ENCODE results near the gene TCP11L1. TPM values are rescaled to one million over a fixed set of nuclear protein-coding genes. Genes with fewer than 3 reads are reported as not detected.

The TCP11L1 gene
- total RNA-seq, 4 donors from 2014 or later, result 39.6 to 66.0 (median 58.3) TPM

DNA sequence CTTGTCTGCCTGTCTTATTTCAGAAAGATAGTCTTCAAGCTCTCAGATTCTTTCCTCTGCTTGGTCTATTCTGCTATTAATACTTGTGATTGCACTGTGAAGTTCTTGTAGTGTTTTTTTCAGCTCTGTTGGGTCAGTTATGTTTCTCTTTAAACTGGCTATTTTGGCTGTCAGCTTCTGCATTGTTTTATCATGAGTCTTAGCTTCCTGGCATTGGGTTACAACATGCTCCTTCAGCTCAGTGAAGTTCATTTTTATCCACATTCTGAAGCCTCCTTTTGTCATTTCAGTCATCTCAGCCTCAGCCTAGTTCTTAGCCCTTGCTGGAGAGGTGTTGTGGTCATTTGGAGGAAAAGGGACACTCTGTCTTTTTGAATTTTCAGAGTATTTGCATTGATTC, 39.2 kb upstream of the TCP11L1 start:
- Histone ChIP-seq H3K36me3 (no peaks in the 10 kb centered on the region), H3K9me3 (no peaks in the 10 kb centered on the region), H3K27ac (replicated peaks in 1 of 4) (peak overlapping the region in 2 of 4 donors; percentile 30 to 37), H3K4me1 (peaks cover 0 to 11% (median 10%) of the 10 kb centered on the region in 4 donors), H3K27me3 (no peaks in the 10 kb centered on the region), H3K4me3 (no peak overlapping the region)
- DNase-seq (ENCODE audit: extremely low spot score), result no peak
- intact Hi-C loops (cut with DNase I), result no loop called here
- no peak for TF ChIP-seq POLR2A (IDR thresholded peaks at IDR 0.05; ENCODE audit: low read depth)
- peak in 1 of 2 donors; percentile 48 for TF ChIP-seq POLR2AphosphoS5 (IDR thresholded peaks at IDR 0.05)

DNA sequence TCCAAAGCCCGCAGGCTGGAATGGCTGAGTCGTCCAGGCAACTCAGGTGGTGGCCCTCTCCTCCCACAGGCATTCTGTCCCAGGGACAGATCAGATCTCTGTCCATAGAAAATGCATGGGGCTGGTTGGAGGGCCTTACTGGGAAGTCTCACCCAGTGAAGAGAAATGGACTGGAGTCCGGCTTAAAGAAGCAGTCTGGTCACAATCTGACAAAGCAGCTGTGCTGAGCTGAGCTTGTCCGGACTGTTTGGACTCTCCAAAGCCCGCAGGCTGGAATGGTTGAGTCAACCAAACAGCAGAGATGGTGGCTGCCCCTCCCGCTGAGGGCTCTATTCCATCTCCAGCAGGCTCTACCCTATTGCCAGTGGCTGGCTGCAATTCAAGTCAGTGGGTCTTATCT, 38.1 kb upstream of the TCP11L1 start:
- 100% methylated on average over 3 of the region's 6 CpGs for WGBS
- intact Hi-C loops (cut with DNase I), result no loop called here

DNA sequence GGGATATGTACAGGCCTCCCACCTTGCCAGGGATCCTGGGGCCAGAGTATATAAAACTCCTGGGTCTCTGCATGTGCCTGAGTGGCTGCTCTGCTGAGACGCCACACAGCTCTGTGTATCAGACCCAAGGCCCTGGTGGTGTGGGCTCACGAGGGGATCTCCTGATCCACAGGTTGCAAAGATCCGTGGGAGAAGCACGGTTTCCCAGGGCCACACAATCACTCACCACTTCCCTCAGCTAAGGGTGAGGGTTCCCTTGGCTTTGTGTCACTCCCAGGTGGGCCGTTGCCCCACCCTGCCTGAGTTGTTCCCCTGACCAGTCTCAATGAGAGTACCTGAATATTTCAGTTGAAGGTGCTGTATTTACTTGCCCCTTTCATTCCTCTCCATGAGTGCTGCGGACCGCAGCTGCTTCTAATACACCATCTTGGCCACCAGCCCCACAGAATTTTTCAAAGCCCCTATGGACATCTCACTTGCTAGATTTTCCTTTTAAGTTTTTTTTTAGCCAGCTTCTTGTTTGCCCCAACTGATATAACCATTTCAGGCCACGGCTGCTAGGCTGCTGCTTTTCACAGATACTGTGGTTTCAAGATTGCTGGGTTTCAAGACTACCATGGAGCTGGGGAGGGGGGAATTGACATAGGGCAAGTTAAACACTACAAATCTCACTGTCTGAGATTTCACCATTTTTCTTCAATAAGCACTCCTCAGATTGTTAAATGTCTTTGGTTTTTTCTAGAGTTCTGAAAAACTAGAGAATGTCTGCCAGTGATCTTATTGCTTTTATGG, 37.4 kb upstream of the TCP11L1 start:
- TF ChIP-seq POLR2A (IDR thresholded peaks at IDR 0.05; ENCODE audit: low read depth) (no peak), EP300 (IDR thresholded peaks at IDR 0.05) (no peak), POLR2AphosphoS5 (IDR thresholded peaks at IDR 0.05) (no peak)
- TF ChIP-seq, protein P1, sequence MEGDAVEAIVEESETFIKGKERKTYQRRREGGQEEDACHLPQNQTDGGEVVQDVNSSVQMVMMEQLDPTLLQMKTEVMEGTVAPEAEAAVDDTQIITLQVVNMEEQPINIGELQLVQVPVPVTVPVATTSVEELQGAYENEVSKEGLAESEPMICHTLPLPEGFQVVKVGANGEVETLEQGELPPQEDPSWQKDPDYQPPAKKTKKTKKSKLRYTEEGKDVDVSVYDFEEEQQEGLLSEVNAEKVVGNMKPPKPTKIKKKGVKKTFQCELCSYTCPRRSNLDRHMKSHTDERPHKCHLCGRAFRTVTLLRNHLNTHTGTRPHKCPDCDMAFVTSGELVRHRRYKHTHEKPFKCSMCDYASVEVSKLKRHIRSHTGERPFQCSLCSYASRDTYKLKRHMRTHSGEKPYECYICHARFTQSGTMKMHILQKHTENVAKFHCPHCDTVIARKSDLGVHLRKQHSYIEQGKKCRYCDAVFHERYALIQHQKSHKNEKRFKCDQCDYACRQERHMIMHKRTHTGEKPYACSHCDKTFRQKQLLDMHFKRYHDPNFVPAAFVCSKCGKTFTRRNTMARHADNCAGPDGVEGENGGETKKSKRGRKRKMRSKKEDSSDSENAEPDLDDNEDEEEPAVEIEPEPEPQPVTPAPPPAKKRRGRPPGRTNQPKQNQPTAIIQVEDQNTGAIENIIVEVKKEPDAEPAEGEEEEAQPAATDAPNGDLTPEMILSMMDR (IDR thresholded peaks at IDR 0.05), result no peak
- Histone ChIP-seq H3K4me3 (no peak overlapping the region), H3K27ac (replicated peaks in 1 of 4) (no peak overlapping the region), H3K27me3 (no peaks in the 10 kb centered on the region), H3K36me3 (no peaks in the 10 kb centered on the region), H3K9me3 (no peaks in the 10 kb centered on the region), H3K4me1 (peaks cover 0 to 11% (median 10%) of the 10 kb centered on the region in 4 donors)
- 89% methylated on average over 5 of the region's 8 CpGs for WGBS
- no peak for DNase-seq (ENCODE audit: extremely low spot score)
- intact Hi-C loops (cut with DNase I), result no loop called here

More for the DNA sequence above, 38.1 kb upstream of the TCP11L1 start:
- no peak for DNase-seq (ENCODE audit: extremely low spot score)
- Histone ChIP-seq H3K9me3 (no peaks in the 10 kb centered on the region), H3K27ac (replicated peaks in 1 of 4) (no peak overlapping the region), H3K4me3 (no peak overlapping the region), H3K36me3 (no peaks in the 10 kb centered on the region), H3K4me1 (peaks cover 0 to 11% (median 10%) of the 10 kb centered on the region in 4 donors), H3K27me3 (no peaks in the 10 kb centered on the region)
- no peak for TF ChIP-seq POLR2AphosphoS5 (IDR thresholded peaks at IDR 0.05)
- no peak for TF ChIP-seq POLR2A (IDR thresholded peaks at IDR 0.05; ENCODE audit: low read depth)
- no peak for TF ChIP-seq EP300 (IDR thresholded peaks at IDR 0.05)
- TF ChIP-seq, protein P1 (IDR thresholded peaks at IDR 0.05), result no peak

DNA sequence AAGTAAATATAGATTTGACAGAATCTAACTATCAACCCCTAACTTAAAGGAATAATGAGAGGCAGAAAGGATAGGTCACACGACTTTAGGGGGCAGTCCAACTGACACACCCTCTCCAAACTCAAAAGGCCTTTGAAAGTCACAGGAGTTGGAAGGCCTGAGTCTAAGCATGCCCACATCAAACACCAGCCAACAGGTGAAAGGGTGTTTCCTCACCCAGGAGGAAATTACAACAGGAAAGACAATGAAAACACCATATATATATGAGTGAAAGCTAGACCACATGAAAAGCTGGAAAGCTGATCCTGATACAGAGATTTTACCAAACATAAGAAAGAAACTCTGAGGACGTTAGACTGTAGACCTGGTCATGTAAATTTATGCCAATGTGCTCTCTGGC, 34.2 kb upstream of the TCP11L1 start:
- intact Hi-C loops (cut with DNase I), result no loop called here
- Histone ChIP-seq H3K27ac (replicated peaks in 1 of 4) (no peak overlapping the region), H3K9me3 (no peaks in the 10 kb centered on the region), H3K36me3 (no peaks in the 10 kb centered on the region), H3K4me1 (peaks cover 0 to 11% (median 6%) of the 10 kb centered on the region in 4 donors), H3K27me3 (no peaks in the 10 kb centered on the region), H3K4me3 (no peak overlapping the region)
- DNase-seq (ENCODE audit: extremely low spot score), result no peak
- TF ChIP-seq POLR2A (IDR thresholded peaks at IDR 0.05; ENCODE audit: low read depth) (no peak), POLR2AphosphoS5 (IDR thresholded peaks at IDR 0.05) (no peak), EP300 (IDR thresholded peaks at IDR 0.05) (no peak)
- TF ChIP-seq, protein P1 (IDR thresholded peaks at IDR 0.05), result no peak
- WGBS, result 79% methylated on average over 2 of the region's 2 CpGs

DNA sequence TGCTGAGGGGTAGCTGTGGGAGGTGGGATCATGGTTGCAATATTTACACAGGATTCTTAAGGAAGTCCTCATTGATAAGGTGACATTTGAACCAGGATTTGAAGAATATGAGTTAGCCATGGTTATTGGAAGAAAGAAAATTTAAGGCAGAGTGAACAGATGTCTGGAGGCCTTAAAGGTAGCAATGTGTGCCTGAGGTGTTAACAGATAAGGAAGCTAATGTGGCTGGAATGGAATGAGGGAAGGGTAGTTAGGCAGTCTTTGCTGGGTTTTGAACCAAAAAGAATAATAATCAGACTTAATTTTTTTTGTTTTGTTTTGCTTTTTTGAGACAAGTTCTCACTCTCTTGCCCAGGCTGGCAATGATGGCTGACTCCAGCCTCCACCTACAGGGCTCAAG, 33.4 kb upstream of the TCP11L1 start:
- Histone ChIP-seq H3K27me3 (no peaks in the 10 kb centered on the region), H3K27ac (replicated peaks in 1 of 4) (no peak overlapping the region), H3K4me3 (no peak overlapping the region), H3K36me3 (no peaks in the 10 kb centered on the region), H3K4me1 (peaks cover 0 to 3% (median 0%) of the 10 kb centered on the region in 4 donors), H3K9me3 (no peaks in the 10 kb centered on the region)
- no peak for DNase-seq (ENCODE audit: extremely low spot score)
- no peak for TF ChIP-seq EP300 (IDR thresholded peaks at IDR 0.05)
- TF ChIP-seq POLR2A (IDR thresholded peaks at IDR 0.05; ENCODE audit: low read depth), result no peak
- TF ChIP-seq, protein P1 (IDR thresholded peaks at IDR 0.05), result no peak
- no peak for TF ChIP-seq POLR2AphosphoS5 (IDR thresholded peaks at IDR 0.05)
- intact Hi-C loops (cut with DNase I), result no loop called here
